Activated CD4-positive, CD25-positive, alpha-beta regulatory T cell treated with anti-CD3 and anti-CD28 coated beads, Interleukin-2, amount 50 U/mL, for 16 hours (primary cell): ENCODE results near the gene GALNT8.
"Not testable (repeated sequence)": the region's sequence is repeated elsewhere in the genome, so short reads cannot be mapped to it uniquely, and the experiment has no call there.

Experiments used
- DNase-seq: peaks from one replicate; pipeline ENCODE4 v3.0.0-alpha.2; 2020; ENCODE audit warnings: low read depth, low spot score

The GALNT8 gene

GRCh38 chr12:4743046-4743445 is 22.8 kb downstream of the GALNT8 start:
- no peak for DNase-seq

GRCh38 chr12:4744709-4745108 is 24.5 kb downstream of the GALNT8 start:
- DNase-seq, result no peak

GRCh38 chr12:4745249-4745648 is 25.0 kb downstream of the GALNT8 start:
- no peak for DNase-seq

GRCh38 chr12:4751654-4752053 is 31.5 kb downstream of the GALNT8 start:
- not testable (repeated sequence) for DNase-seq

- no peak for DNase-seq
Measured at GRCh38 chr12:4762773-4763172, 42.6 kb downstream of the GALNT8 start.

- no peak for DNase-seq
Measured at GRCh38 chr12:4763549-4763948, 43.3 kb downstream of the GALNT8 start.

- DNase-seq, result no peak
Measured at GRCh38 chr12:4766445-4766844, 46.2 kb downstream of the GALNT8 start.

GRCh38 chr12:4767186-4767585 is 47.0 kb downstream of the GALNT8 start:
- no peak for DNase-seq

- no peak for DNase-seq
Measured at GRCh38 chr12:4768341-4768740, 48.1 kb downstream of the GALNT8 start.

- no peak for DNase-seq
Measured at GRCh38 chr12:4769073-4769472, 48.9 kb downstream of the GALNT8 start.

GRCh38 chr12:4771172-4771959 is 51.2 kb downstream of the GALNT8 start:
- DNase-seq, result no peak

- DNase-seq, result no peak
Measured at GRCh38 chr12:4771960-4772566, 51.9 kb downstream of the GALNT8 start.

GRCh38 chr12:4775936-4776335 is 55.7 kb downstream of the GALNT8 start:
- DNase-seq, result no peak

- no peak for DNase-seq
Measured at GRCh38 chr12:4779749-4780148, 59.5 kb downstream of the GALNT8 start.

GRCh38 chr12:4780641-4781611 is 60.7 kb downstream of the GALNT8 start:
- no peak for DNase-seq

GRCh38 chr12:4784404-4785054 is 64.3 kb downstream of the GALNT8 start:
- no peak for DNase-seq

- no peak for DNase-seq
Measured at GRCh38 chr12:4786795-4787194, 66.6 kb downstream of the GALNT8 start.

GRCh38 chr12:4787965-4788364 is 67.8 kb downstream of the GALNT8 start:
- DNase-seq, result no peak

- no peak for DNase-seq
Measured at GRCh38 chr12:4789776-4790175, 69.6 kb downstream of the GALNT8 start.

- DNase-seq, result no peak
Measured at GRCh38 chr12:4791497-4791896, 71.3 kb downstream of the GALNT8 start.

GRCh38 chr12:4794491-4794890 is 74.3 kb downstream of the GALNT8 start:
- no peak for DNase-seq

- DNase-seq, result no peak
Measured at GRCh38 chr12:4796216-4796615, 76.0 kb downstream of the GALNT8 start.
